Activated gamma-delta T cell (primary cell): Measurements from ENCODE around the gene MYLK.
"Not testable (repeated sequence)": the region's sequence is repeated elsewhere in the genome, so short reads cannot be mapped to it uniquely, and the experiment has no call there.

Experiments
- DNase-seq: peaks from one replicate; lab custom pipeline; 2025; lab: John Stamatoyannopoulos, UW

Gene MYLK

DNA sequence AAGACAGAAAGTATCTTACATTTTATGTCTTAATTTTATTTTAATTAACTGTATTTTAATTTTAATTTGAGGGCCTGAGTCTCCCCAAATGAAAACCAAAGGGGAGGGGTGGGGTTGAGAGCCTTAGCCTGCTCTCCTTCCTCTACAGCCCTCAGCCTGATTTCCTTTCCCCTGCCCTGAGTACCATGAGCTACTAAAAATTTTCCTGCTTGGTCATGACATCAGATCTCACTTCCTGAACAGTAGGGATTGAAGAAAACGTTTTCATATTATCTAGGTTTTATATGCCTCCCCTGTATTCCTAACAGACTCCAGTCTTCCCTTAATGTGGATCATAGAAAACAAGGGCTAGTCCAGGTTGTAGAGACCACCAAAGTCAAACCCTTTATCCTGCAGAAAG lies 133.9 kb downstream of the MYLK start:
- no peak for DNase-seq

DNA sequence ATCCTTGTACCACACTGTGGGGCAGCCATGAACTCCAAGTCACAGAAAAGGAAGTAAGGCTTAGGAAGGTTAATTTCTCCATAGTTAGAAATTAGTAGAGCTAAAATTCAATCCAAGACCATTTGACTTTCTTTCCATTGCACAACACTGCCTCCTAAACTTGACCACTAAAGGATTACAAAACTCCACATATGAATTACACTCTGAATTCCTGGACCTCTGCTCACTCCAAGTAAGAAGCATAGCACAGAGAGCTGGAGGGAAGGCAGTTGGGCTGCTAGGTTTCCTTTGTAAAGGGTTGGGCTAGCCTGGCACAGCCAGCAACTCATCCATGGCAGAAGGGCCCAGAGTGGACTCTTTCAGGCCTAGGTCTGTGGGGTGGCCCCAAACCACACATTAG lies 134.4 kb downstream of the MYLK start:
- DNase-seq: no peak

GRCh38 chr3:123745184-123745855 lies 138.8 kb downstream of the MYLK start:
- no peak for DNase-seq

DNA sequence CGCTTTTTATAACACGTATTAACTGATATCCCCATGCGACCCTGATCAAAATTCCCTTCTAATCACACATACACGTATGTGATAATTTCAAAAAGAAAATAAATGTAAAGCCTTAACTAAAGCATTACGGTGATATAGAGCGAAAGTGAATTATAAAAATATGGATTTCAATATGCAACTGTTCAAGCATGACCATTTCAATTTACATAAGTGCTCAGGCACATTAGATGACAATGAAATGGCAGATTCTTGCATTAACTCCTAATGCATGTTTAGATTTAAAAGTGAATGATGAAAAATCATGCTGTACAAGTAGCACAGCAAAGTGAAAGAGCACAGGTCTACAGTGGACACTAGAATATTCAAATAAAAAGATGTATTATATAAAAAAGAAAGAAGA lies 140.1 kb downstream of the MYLK start:
- DNase-seq: no peak

GRCh38 chr3:123743121-123743520 lies 141.0 kb downstream of the MYLK start:
- DNase-seq: no peak

DNA sequence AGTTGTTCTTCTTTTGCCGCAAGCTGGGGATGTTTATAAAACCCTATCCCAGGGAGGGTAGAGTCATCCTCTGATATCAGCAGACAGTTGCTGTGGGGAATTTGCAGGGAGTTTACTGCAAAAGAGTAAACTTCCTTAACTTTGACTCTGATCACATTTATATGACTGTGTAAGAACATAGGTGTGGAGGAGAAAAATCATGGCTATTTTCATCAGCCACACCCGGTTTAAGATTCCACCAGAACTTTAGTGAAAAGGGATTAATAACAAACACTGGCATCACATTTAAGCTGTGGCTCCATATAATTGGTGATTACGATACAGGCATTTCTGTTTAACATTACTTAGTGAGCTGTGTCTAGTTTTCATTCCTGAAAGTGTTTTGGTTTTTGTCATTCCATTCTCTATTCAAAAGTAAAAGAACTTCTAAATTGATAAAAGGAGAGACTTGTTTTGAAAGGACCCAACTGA lies 143.1 kb downstream of the MYLK start:
- DNase-seq: no peak

DNA sequence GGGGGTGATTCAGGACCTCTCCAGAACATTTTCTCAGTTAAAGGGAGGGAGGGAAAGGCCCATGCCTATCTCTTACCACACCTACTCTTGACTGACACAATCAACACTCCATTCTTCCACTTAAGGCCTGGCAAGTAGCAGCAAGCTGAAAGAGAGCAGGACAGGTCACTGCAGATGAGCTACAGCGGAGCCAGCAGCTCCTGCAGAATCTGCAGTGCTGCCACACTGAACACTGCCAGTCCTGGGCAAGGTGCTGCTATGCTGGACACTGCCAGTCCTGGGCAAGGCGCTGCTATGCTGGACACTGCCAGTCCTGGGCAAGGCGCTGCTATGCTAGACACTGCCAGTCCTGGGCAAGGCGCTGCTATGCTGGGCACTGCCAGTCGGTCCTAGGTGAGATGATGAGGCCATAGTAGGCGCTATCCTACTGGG lies 143.7 kb downstream of the MYLK start:
- DNase-seq: no peak

GRCh38 chr3:123739754-123740153 lies 144.4 kb downstream of the MYLK start:
- no peak for DNase-seq

DNA sequence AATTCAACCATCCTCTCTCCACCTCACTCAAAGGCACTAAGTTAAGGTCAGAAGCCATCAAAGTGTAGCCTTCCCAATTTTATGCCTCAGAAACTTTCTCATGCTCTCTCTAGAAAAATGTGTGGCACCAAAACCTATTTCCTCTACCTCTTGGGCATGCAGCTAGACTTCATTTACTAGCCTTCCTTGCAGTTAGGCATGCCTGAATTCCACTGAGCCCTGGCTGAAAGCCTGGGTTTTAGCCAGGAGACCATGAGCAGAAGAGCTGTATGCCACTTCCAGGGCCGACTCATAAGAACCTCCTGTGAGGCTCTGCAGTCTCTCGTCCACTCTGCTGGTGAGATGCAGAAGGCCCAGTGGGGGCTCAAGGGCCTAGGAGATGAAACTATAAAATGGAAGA lies 145.0 kb downstream of the MYLK start:
- DNase-seq: no peak

DNA sequence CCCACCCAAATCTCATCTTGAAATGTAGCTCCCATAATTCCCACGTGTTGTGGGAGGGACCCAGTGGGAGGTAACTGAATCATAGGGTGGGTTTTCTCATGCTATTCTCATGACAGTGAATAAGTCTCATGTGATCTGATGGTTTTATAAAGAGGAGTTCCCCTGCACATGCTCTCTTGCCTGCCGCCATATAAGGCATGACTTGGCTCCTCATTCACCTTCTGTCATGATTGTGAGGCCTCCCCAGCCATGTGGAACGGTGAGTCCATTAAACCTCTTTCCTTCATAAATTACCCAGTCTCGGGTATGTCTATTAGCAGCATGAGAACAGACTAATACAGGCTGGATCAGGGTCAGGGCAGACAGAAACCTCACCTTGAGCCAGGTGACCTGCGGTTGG lies 145.6 kb downstream of the MYLK start:
- not testable (repeated sequence) for DNase-seq

GRCh38 chr3:123737168-123737567 lies 147.0 kb downstream of the MYLK start:
- DNase-seq: no peak

DNA sequence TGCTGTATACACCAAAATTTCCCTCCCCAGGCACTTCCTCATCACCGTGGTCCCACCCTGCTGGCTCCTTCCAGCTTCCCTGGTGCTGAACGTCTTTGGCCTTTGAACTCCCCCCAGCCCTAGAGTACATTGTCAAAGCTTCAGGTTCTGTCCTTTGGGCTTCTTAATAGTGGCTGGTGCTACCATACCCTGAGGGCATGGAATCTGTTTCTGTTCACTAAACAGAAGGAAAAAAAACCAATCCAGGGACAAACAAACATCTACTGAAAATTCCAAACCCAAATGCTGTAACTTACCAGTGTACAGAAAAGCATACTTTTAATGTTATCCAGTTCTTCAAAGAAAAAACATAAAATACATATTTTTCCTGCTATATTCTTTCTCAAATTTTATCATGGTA lies 148.7 kb downstream of the MYLK start:
- DNase-seq: no peak

DNA sequence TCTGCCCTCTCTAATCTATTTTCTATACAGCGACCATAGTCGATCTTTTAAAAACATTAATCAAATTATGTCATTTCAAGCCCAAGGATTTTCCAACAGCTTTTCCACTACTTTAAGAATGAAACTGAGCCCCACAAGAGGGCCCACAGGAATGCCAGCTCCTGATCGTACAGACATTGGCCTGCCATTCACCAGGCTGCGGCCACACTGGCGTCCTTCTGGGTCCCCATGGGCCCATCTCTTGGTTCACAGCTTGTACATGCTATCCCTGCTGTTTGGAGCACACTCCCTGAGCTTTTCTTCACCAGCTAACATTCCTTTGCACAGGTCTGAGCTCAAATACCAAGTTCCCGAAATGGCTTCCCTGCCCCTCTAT lies 149.6 kb downstream of the MYLK start:
- DNase-seq: no peak

DNA sequence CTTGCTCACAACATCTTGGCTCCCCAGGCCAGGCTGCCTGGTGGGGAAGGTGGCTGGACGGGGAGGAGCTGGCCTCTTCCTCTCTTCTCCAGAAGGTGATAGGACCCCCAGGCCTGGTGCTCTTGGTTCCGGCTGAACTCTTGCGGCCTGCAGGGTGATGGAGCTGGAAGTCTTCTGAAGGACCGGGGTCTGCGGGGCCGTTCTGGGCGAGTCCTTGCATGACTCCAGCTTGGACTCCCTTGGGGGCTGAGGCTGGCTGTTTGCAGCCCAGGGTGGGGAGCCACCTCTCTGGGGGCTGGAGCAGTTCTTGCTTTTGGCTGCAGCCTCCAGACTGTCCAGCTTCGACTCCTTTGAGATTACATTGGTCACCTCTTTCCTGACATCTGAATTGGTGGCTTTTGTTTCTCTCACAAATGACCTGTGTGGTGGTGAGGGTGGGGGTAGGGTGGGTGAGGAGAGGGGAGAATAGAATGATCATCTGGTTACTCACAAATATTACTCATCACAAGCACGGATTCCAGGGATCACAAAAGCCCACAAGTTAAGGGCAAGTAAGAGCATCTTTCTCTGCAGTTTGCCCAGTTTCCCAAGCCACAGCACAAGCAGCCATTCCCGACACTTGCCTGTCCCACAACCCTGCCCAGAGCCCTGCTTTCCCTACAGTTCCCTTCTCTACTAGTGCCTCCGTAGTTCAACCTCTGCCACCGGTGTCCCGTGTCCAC lies 150.2 kb downstream of the MYLK start:
- no peak for DNase-seq

- DNase-seq: no peak
Measured at GRCh38 chr3:123733341-123733740, 150.8 kb downstream of the MYLK start.

DNA sequence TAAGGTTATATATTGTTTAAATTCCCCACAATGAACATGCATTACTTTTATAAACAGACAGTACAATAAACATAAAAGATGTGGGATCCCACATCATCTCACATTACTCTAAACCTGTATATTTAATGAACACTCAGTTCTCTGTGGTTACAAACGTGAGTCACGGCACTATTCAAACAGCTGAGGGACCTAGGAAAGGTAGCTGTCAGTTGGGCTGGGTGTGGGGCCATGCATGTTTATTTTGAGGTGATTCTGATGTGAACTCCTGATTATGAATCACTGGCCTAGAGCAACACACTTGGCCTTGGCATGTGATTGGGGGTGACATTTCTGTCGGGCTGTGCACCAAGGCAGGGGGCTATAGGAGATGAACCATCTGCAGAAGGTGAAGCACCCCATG lies 151.7 kb downstream of the MYLK start:
- DNase-seq: no peak

- no peak for DNase-seq
Measured at GRCh38 chr3:123730829-123731228, 153.3 kb downstream of the MYLK start.

- no peak for DNase-seq
Measured at GRCh38 chr3:123728991-123729390, 155.1 kb downstream of the MYLK start.

- DNase-seq: no peak
Measured at GRCh38 chr3:123728014-123728413, 156.1 kb downstream of the MYLK start.

- DNase-seq: no peak
Measured at GRCh38 chr3:123725652-123726400, 158.3 kb downstream of the MYLK start.

- no peak for DNase-seq
Measured at GRCh38 chr3:123724306-123724705, 159.8 kb downstream of the MYLK start.

- no peak for DNase-seq
Measured at GRCh38 chr3:123723522-123724168, 160.5 kb downstream of the MYLK start.
